ENCODE measurements around the gene PRKD2. TPM values are rescaled to one million over a fixed set of nuclear protein-coding genes. Genes with fewer than 3 reads are reported as not detected.
A peak's percentile ranks its signal among the peaks of the same experiment; 100 is the strongest.

PRKD2 gene
- total and polyA plus RNA-seq, 11 donors, result 8.4 to 32.8 (median 12.1) TPM

- WGBS, 4 donors, result 56 to 71% (median 59%) methylated on average over 6 to 14 of the region's 14 CpGs
- Histone ChIP-seq H3K4me1 (peaks cover 0 to 62% (median 21%) of the 10 kb centered on the region in 12 donors), H3K27me3 (no peaks in the 10 kb centered on the region), H3K9me3 (no peaks in the 10 kb centered on the region), H3K36me3 (peaks cover 0 to 98% (median 93%) of the 10 kb centered on the region in 9 donors), H3K27ac (peak overlapping the region; percentile 39 to 87 (median 71)), H3K4me3 (peak overlapping the region in 3 of 12 donors; percentile 0 to 31 (median 24))
- TF ChIP-seq CTCF (IDR thresholded peaks at IDR 0.05) (no peak), POLR2A (IDR thresholded peaks at IDR 0.05) (no peak)
- ATAC-seq (peak; percentile 14 to 85 (median 44)), DNase-seq (peak in 4 of 5 donors; percentile 63 to 80 (median 74))
- intact Hi-C loops (cut with DNase I), result loop anchor here in 5 of 10 donors (1.0 to 2.0 kb wide), 4 partner anchors 13 to 24 kb away; no protein-coding TSS in a partner anchor
Observed at GRCh38 chr19:46728208-46728607, 11.3 kb upstream of the PRKD2 start.

DNA sequence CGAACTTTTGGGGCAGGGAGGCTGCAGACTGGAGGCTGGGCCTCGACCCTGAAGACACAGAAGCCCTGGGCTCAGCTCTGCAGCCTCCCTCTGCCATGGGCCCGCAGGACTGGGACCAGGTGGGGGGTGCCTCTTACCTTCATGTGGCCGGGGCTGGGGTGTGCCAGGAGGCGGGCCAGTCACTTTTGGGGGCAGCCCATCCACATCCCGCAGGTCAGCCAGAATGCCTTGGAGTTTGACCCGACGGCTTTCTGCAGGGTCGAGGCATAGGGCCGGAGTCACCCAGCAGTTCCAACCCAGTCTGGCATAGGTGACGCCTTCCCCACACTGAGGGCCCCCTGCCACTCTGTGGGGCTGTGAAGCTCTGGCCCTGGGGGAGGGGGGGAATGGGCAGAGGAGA lies 10.8 kb upstream of the PRKD2 start:
- Histone ChIP-seq H3K27me3 (no peaks in the 10 kb centered on the region), H3K36me3 (peaks cover 2 to 98% (median 93%) of the 10 kb centered on the region in 9 donors), H3K27ac (peak overlapping the region in 11 of 12 donors; percentile 39 to 87 (median 72)), H3K4me1 (peaks cover 0 to 57% (median 21%) of the 10 kb centered on the region in 12 donors), H3K4me3 (peak overlapping the region in 6 of 12 donors; percentile 0 to 31 (median 12)), H3K9me3 (no peaks in the 10 kb centered on the region)
- ATAC-seq (no peak), DNase-seq (peak in 1 of 5 donors; percentile 41)
- intact Hi-C loops (cut with DNase I), result loop anchor here in 5 of 10 donors (1.0 to 2.0 kb wide), 4 partner anchors 13 to 23 kb away; no protein-coding TSS in a partner anchor
- no peak for TF ChIP-seq POLR2A (IDR thresholded peaks at IDR 0.05)
- no peak for TF ChIP-seq CTCF (IDR thresholded peaks at IDR 0.05)
- 62 to 80% (median 72%) methylated on average over 10 to 11 of the region's 11 CpGs for WGBS, 4 donors

DNA sequence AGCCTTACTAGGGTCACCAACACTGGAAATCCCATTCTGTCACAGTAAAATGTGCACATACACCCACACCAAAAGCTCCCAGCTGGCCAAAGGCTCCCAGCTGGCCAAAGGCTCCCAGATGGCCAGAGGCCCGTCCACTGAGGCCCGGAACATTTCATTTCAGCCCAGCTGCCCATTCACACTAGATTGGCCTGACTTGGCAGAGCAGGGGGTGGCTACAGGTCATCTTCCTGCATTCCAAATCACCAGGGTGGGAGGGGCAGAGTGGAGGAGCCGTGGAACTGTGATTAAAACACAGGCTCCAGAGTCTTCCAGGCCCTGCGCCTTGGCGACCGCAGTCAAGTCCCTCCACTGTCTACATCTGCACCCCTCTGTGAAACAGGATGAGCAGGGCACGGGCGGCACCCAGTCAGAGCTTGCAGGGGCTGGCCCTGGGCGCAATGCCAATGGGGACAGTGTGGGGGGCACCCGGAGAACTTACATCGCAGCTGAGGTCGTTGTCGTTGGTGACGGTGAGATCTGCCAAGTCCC lies 10.1 kb upstream of the PRKD2 start:
- no peaks in the 10 kb centered on the region for H3K9me3 ChIP-seq
- no peaks in the 10 kb centered on the region for H3K27me3 ChIP-seq
- no peak for ATAC-seq
- peak overlapping the region in 8 of 12 donors; percentile 54 to 87 (median 72) for H3K27ac ChIP-seq
- peak in 2 of 5 donors; percentile 21 to 57 for DNase-seq
- peak overlapping the region in 3 of 12 donors; percentile 11 to 31 (median 18) for H3K4me3 ChIP-seq
- peaks cover 2 to 98% (median 93%) of the 10 kb centered on the region in 9 donors for H3K36me3 ChIP-seq
- intact Hi-C loops (cut with DNase I), result no loop called here
- WGBS, 4 donors, result 48 to 61% (median 56%) methylated on average over 13 to 14 of the region's 14 CpGs
- TF ChIP-seq POLR2A (IDR thresholded peaks at IDR 0.05), result no peak
- TF ChIP-seq CTCF (IDR thresholded peaks at IDR 0.05), result no peak
- H3K4me1 ChIP-seq, result peaks cover 0 to 50% (median 21%) of the 10 kb centered on the region in 12 donors

- H3K9me3 ChIP-seq, result no peaks in the 10 kb centered on the region
- TF ChIP-seq CTCF (IDR thresholded peaks at IDR 0.05), result no peak
- TF ChIP-seq POLR2A (IDR thresholded peaks at IDR 0.05), result no peak
- no peak overlapping the region for H3K4me3 ChIP-seq
- peak in 2 of 5 donors; percentile 11 to 24 for DNase-seq
- H3K4me1 ChIP-seq, result peaks cover 0 to 45% (median 21%) of the 10 kb centered on the region in 12 donors
- H3K27me3 ChIP-seq, result no peaks in the 10 kb centered on the region
- ATAC-seq, result no peak
- WGBS, 4 donors, result 77 to 88% (median 84%) methylated on average over 10 of the region's 10 CpGs
- H3K27ac ChIP-seq, result peak overlapping the region in 5 of 12 donors; percentile 54 to 87 (median 73)
- intact Hi-C loops (cut with DNase I), result no loop called here
- peaks cover 2 to 99% (median 93%) of the 10 kb centered on the region in 9 donors for H3K36me3 ChIP-seq
Observed at GRCh38 chr19:46726551-46726950, 9.6 kb upstream of the PRKD2 start.

Measured in heart left ventricle (tissue), 16 donors.